ENCODE data around the gene LCN2. TPM values are rescaled to one million over a fixed set of nuclear protein-coding genes. Genes with fewer than 3 reads are reported as not detected.

Gene LCN2
- total RNA-seq, 1 experiment from 2014 or later, result not detected

- ChIA-PET POLR2A (ENCODE audit: low non-redundant PET) (no interaction called here), CTCF (interaction anchor here (0.7 kb wide), 1 partner anchor 87 kb away, joined by 3 read pairs; no protein-coding TSS in a partner anchor)
- Histone ChIP-seq H3K4me1 (ENCODE audit: insufficient read depth, low read length, poor library complexity, severe bottlenecking) (peaks cover 13% of the 10 kb centered on the region), H3K27ac (ENCODE audit: low read depth, low read length, poor library complexity, severe bottlenecking) (no peak overlapping the region), H3K9me3 (ENCODE audit: low read depth, low read length, poor library complexity, severe bottlenecking) (no peaks in the 10 kb centered on the region), H3K36me3 (ENCODE audit: insufficient read depth, low read length, poor library complexity, severe bottlenecking) (peaks cover 20% of the 10 kb centered on the region), H3K27me3 (replicated peaks; ENCODE audit: insufficient read depth, low read depth, low read length, poor library complexity) (no peaks in the 10 kb centered on the region), H3K4me3 (ENCODE audit: low read depth, low read length, poor library complexity, severe bottlenecking) (no peak overlapping the region)
- DNase-seq (ENCODE audit: low spot score), result no peak
- intact Hi-C loops (cut with micrococcal nuclease; ENCODE audit: unreplicated experiment), result no loop called here
- TF ChIP-seq CTCF (conservative IDR thresholded peaks at IDR 0.05; ENCODE audit: low read depth, low read length) (no peak), EZH2 (IDR thresholded peaks at IDR 0.05; ENCODE audit: borderline replicate concordance, low read depth, low read length, poor library complexity, severe bottlenecking) (no peak)
- BruUV-seq (replicated peaks), result no TSS peak
Measured at GRCh38 chr9:128124451-128124850, 24.8 kb upstream of the LCN2 start.

- CTCF ChIA-PET, result interaction anchor here (0.7 to 1.3 kb wide), 3 partner anchors 7 to 86 kb away, joined by 3 read pairs; no protein-coding TSS in a partner anchor
- TF ChIP-seq EZH2 (IDR thresholded peaks at IDR 0.05; ENCODE audit: borderline replicate concordance, low read depth, low read length, poor library complexity, severe bottlenecking), result no peak
- peak; percentile 86 for TF ChIP-seq CTCF (conservative IDR thresholded peaks at IDR 0.05; ENCODE audit: low read depth, low read length)
- Histone ChIP-seq H3K36me3 (ENCODE audit: insufficient read depth, low read length, poor library complexity, severe bottlenecking) (peaks cover 20% of the 10 kb centered on the region), H3K27me3 (replicated peaks; ENCODE audit: insufficient read depth, low read depth, low read length, poor library complexity) (no peaks in the 10 kb centered on the region), H3K4me3 (ENCODE audit: low read depth, low read length, poor library complexity, severe bottlenecking) (no peak overlapping the region), H3K4me1 (ENCODE audit: insufficient read depth, low read length, poor library complexity, severe bottlenecking) (peaks cover 13% of the 10 kb centered on the region), H3K27ac (ENCODE audit: low read depth, low read length, poor library complexity, severe bottlenecking) (no peak overlapping the region), H3K9me3 (ENCODE audit: low read depth, low read length, poor library complexity, severe bottlenecking) (no peaks in the 10 kb centered on the region)
- intact Hi-C loops (cut with micrococcal nuclease; ENCODE audit: unreplicated experiment), result no loop called here
- DNase-seq (ENCODE audit: low spot score), result peak; percentile 83
- no TSS peak for BruUV-seq (replicated peaks)
- POLR2A ChIA-PET (ENCODE audit: low non-redundant PET), result no interaction called here
Measured at GRCh38 chr9:128124873-128125579, 24.2 kb upstream of the LCN2 start.

GRCh38 chr9:128125580-128126354 is 23.5 kb upstream of the LCN2 start:
- ChIA-PET POLR2A (ENCODE audit: low non-redundant PET) (no interaction called here), CTCF (interaction anchor here (0.6 to 1.3 kb wide), 3 partner anchors 8 to 76 kb away, joined by 3 to 4 read pairs (median 3); no protein-coding TSS in a partner anchor)
- TF ChIP-seq EZH2 (IDR thresholded peaks at IDR 0.05; ENCODE audit: borderline replicate concordance, low read depth, low read length, poor library complexity, severe bottlenecking), result no peak
- no peak for TF ChIP-seq CTCF (conservative IDR thresholded peaks at IDR 0.05; ENCODE audit: low read depth, low read length)
- DNase-seq (ENCODE audit: low spot score), result no peak
- Histone ChIP-seq H3K36me3 (ENCODE audit: insufficient read depth, low read length, poor library complexity, severe bottlenecking) (peaks cover 20% of the 10 kb centered on the region), H3K27me3 (replicated peaks; ENCODE audit: insufficient read depth, low read depth, low read length, poor library complexity) (no peaks in the 10 kb centered on the region), H3K27ac (ENCODE audit: low read depth, low read length, poor library complexity, severe bottlenecking) (peak overlapping the region; percentile 29), H3K4me3 (ENCODE audit: low read depth, low read length, poor library complexity, severe bottlenecking) (peak overlapping the region; percentile 95), H3K9me3 (ENCODE audit: low read depth, low read length, poor library complexity, severe bottlenecking) (no peaks in the 10 kb centered on the region), H3K4me1 (ENCODE audit: insufficient read depth, low read length, poor library complexity, severe bottlenecking) (peaks cover 13% of the 10 kb centered on the region)
- no TSS peak for BruUV-seq (replicated peaks)
- intact Hi-C loops (cut with micrococcal nuclease; ENCODE audit: unreplicated experiment), result no loop called here
